Activated CD8-positive, alpha-beta memory T cell treated with anti-CD3 and anti-CD28 coated beads for 24 hours (primary cell): ENCODE measurements around the gene NSG1.

ENCODE experiments used
- DNase-seq: peaks from one replicate; pipeline ENCODE4 v3.0.0-alpha.2; 2020

NSG1 gene

DNA sequence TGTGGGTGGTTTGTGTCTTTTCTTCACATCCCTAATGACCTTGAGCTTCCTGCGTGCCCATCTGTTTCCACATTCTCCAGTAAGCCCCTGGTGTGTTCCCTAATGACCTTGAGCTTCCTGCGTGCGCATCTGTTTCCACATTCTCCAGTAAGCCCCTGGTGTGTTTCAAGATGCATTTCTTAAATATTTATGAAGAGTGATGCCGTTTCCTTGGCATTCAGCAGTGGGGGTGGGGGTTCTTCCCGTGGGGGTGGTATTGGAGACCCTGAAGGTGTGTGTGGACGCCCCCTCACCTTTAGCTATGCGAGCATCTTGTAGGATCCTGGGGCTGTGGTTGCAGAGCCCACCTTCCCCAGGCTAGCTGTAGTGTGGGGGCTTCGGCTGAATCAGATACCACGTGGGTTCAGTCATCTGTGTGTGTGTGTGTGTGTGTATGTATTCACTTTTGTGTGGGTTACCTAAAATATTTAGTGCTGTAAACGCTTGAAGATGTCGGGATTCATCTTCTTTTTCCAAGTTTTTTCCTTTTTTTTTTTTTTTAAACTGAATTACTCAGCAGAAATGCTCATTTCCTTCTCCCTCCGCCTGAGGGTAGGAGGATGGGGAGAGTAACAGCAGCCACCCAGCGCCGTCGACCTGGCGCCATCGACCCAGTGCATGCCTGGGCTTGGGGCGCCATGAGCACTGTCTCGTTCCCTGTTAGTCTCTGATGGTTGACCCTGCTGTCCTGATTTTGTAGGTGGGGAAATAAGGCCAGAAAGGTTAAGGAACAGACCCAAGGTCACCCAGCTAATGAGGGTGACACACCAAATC is 9.9 kb downstream of the NSG1 start:
- DNase-seq: no peak

DNA sequence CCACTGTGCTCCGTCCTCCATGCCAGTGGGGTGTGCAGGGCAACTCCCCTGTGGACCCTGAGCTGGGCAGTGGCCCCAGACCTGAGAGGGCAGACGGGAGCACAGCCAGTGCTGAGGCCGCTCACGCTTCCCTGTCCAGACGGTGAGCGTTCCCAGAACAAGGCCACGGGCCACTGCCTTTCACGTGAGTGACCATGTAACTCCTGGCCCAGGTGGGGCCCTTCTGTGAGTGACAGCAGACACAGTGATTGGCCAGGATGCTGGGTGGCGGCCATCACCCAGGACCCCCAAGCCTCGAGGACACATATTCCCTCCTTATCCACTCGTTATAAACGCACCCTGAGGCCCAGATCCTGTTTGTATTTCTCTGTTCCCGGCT is 10.5 kb downstream of the NSG1 start:
- no peak for DNase-seq

DNA sequence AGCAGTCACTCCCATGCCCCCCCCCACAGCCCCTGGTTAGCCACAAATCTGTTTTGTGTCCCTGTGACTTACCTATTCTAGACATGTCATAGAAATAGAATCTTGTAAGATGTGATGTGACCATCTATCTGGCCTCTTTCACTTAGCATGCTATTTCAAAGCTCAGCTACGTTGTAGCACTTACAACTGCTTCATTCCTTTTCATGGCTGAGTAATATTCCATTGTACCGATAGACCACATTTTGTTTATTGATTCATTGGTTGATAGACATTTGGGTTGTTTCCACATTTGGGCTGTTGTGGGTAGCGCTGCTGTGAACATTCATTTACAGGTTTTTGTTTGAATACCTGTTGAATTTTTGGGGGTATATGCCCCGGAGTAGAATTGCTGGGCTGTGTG is 11.5 kb downstream of the NSG1 start:
- no peak for DNase-seq

DNA sequence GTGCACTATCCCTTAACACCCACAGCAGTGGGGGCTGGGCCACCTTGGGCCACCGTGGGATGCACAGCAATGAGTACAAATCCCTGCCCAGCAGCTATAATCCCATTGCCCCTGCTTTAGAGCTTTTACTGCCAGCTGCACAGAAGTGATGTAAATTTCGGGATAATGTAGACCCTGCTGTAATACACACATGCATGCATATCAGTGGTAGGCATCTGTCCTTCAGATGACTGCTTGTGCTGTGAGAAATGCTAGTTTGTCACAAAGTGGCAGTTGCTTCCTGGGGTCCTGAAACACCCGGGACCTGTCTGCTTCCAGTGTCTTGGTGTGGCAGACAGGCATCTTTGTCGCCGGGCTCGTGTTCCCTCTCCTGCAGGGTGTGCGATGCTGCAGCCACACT is 14.1 kb downstream of the NSG1 start:
- DNase-seq: no peak

DNA sequence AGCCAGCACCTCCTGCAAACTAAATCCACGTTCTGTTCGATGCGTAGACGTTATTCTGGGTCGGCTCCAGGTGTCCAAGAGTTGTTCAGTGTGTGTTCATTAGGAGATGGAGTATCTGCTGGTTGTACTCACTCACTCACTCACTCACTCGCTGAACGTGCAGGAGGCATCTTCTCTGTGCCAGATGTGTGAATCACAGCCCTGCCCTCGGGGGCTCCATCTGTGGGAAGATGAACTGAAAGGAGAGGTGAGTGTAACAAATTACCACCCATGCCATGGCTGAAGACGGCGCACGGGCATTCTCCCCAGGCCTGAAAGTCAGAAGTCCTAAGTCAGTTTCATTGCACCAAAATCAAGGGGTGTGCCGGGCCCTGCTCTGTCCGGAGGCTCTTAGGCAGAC is 16.1 kb downstream of the NSG1 start:
- DNase-seq: no peak

DNA sequence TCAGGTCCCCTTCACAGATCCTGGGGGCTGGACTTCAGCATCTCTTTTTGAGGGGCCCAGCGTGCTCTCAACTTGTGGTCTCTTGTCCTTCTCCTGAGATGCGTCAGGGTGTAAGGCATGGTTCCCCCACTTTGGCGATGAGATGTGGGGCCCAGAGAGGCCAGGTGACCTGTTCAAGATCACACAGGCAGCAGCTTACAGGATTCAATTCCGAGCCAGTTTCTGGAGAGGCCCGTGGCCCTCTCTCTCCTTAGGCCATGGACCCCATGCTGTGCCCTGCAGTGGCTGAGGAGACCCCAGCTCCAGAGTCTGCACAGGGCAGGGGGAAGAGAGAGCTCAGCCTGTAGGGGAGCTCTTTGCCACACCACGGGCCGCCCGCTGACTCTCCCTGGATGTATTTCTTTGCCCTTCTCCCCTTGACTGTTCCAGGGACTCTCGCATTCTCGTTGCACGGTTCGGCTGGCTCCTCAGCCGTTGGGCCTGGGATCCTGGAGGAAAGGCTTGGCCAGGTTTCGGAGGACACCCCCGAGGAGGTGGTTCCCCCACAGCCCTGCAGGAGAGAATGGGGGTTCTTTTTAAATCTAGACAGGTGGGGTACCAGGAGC is 18.6 kb downstream of the NSG1 start:
- no peak for DNase-seq

DNA sequence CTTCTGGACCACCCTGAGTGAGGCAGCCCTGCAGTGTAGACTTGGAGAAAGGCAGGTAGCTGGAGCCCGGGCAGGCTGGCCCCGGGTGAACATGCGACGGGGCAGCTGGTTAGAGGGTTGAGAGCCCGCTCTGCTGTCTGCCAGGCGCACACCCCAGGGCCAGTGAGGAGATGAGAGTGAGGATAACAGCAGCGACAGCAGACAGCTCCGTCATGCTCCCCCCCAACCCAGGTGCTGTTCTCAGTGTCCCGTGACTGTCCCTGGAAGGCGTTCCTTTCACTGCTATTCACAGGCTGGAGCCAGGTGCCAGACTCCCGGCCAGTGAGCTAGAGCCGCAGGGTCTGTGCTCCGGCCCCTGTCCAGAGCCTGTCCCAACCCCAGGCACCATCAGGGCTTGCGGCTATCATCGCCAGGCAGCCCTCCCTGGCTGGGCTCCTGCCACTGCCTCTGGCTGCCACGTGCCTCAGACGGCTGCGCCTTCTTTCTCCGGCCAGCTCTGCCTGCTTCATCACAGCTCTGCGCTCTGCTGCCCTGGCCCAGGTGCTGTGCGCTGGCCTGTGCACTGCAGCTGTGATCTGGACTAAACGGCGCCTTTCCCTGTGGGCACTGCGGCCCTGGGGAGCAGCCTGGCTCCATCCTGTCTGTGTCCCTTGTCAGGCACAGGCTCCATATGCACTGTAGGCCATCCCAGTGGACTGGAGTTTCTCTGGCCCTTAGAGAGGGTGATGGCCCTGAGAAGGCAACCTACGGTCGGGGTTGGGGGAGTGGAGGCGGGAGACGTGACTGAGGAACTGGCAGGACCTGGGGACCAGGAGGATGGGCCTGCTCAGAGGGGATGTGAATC is 19.8 kb downstream of the NSG1 start:
- DNase-seq: no peak

DNA sequence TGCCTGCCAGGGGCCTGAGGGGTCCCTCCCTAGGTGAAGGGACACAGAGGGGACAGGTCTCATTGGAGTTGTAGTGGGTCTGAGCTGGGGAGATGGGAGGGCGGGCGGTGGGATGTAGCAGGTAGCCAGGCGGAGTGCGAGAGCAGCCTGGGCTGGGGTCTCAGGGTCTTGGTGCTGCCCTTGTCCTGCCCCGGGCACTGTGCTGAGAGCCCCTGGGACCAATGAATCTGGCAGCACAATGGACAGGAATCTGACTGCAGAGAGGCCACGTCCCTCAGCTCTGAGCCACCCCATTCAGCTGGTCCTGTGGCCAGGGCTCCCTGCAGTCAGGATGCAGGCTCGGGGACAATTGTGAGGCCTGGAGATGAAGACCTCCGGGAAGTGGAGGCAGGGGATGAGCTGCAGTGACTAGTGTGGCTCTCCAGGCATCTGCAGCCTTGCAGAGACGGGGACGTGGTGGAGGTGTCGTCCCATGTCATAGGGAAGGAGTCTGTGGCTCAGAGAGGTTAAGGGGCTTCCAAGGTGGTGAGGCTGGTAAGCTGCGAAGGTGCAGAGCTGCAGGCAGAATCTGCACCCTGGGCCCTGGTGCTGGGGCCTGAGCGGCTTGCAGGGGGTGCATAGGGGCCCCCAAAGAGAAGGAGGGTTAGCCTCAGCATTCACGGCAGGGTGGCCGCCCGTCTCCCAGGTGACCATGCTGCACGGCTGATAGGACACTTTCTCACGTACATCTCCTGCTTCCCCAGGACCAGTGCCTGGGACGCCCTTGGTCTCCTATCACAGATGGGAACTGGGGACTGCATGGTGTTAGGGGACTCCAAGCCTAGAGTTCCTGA is 20.6 kb downstream of the NSG1 start:
- DNase-seq: no peak

DNA sequence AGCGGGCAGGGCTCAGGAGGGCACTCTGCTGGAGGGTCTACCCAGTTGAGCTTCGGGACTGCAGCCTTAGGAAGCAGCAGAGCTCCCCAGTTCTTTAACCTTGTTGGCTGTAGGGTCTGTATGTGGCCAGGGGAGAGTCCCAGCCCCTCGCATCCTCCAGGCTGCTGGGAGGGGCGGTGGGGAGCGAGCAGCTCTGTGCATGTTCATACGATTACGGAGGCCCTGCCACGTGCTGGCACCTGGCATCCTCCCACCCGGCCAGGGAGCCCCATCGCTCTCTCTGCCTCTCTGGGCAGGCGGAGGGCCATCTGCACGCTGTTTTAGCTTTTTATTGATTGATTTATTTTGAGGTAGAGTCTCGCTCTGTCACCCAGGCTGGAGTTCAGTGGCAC is 21.2 kb downstream of the NSG1 start:
- DNase-seq: no peak

DNA sequence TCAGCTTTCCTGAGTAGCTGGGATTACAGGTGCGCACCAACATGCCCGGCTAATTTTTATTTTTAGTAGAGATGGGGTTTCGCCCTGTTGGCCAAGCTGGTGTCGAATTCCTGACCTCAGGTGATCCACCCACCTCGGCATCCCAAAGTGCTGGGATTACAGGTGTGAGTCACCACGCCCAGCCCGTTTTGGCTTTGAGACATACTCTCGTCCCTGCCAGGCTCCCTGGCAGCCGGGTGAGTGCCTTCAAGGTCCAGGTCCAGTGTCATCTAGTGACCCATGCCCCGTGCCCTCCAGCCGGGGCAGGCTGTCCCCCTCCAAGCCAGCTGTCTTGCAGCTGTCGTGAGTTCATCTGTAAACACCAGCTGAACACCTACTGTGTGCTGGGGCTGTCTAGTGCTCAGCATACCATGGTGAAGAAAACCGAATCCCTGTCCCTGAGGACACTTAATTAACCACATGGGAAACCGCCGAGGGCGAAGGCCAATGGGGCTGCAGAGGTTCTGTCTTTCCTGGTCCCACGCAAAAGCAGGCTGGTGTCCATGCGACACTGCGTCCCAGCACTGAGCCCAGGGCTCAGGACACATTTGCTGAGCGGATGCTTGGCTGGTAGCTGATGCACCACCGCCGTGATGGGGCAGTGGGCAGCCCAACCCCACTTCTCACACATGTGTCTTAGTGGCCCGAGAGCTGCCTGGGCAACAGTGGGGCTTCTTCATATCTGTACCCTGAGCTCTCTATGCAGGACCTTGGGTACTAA is 21.9 kb downstream of the NSG1 start:
- no peak for DNase-seq

DNA sequence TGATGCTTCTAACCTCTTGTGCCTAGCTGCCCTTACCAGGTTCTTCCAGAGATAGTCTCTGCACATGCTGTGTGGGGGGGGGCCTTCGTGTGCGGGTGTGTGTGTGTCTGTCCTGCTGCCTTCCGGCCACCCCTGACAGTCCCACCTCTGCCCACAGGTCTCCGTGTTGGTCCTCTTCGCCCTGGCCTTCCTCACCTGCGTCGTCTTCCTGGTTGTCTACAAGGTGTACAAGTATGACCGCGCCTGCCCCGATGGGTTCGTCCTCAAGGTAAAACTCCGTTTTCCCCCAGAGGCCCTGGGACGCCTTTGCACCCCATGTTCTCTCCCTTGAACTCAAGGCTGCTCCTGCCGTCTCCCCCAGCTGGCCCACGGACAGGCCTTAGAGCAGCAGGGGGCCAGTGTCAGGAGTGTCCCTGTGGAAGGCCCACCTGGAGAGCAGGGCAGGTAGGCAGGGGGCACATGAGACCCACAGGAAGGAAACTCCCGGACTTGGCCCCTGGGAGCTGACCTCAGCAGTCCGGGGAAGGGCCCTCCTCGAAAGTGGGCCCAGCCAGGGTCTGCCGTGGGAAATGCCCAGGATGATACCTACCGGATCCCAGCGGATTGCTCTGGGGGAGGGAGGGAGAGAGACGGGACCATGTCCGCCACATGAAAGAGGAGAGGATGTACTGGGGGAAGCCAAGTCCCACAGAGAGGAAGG is 22.7 kb downstream of the NSG1 start:
- DNase-seq: no peak

DNA sequence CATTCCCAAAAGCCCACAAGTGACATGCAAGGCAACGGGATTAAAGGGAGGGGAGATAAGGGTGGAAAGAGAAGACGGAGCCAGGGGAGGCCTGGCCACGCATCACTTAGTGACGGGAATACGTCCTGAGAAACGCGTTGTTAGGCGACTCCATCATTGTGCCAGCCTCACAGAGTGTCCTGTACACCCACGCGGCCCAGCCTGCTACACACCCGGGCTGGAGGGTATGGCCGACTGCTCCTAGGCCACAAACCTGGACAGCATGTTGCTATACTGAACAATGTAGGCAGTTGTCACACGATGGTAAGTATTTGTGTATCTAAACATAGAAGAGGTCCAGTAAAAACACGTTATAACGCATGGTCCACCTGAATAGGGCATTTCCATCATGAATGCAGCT is 23.4 kb downstream of the NSG1 start:
- DNase-seq: no peak

DNA sequence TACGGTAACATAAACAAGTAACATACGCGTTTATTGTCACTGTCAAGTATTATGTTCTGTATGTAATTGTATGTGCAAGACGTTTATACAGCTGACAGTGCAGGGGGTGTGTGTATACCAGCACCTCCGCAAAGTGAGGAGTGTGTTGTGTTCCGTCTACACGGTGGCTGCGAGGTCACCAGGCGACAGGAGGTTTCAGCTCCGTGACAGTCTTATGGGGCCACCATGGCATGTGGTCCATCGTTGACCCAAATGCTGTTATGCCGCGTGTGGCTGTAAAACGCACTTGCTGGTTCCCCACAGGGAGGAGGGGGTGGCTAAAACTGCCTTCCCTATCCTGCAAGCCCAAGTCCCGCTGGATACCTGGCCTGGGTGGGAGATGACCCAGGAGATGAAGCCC is 25.0 kb downstream of the NSG1 start:
- no peak for DNase-seq

DNA sequence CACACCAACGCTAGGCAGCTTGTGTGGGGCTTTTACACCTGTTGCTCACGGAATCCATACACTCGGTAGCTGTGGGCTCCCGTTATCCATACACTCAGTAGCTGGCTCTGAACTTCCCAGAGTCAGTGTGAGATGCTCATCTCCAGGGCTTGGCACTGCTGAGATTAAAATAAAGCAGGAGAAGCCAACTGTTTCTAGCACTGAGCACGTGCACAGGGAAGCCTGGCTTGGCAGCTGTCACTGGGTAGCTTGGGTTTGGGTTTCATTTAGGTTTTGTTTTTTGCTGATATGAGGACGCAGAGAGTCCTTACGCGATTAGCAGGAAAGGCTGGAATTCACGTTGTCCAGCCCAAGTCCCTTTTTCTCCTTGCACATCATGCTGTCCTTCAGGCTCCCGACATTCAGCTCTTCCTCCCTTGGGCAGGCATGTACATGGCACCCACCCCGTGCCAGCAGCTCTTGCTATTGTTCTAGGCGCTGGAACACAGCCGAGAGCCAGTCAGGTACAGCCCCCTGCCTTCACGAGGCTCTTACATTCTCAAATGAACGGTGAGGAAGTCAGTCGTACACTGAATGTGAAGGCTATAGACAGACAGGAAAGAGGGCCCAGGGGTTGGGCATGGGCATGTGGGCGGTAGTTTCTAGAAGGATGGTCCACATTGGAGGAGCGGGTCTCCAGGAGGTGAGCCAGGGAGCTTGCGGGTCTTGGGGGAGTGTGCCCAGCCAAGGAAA is 25.9 kb downstream of the NSG1 start:
- DNase-seq: no peak

DNA sequence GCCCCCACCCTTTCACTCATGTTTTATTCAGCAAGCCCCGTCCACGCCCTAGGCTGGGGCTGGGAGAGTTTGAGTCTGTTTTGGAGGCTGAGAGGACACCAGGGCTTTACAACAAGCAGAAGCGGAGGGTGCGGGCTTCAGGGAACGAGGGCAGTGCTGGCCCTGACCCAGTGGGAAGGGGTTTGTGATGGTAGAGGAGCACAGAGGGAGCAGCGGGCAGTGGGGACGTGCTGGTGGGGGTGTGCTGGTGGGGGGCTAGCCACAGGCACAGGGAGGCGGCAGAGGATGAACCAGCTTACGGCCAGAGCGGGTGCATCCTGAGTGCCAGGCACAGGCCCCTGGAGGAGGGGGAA is 26.4 kb downstream of the NSG1 start:
- DNase-seq: no peak

DNA sequence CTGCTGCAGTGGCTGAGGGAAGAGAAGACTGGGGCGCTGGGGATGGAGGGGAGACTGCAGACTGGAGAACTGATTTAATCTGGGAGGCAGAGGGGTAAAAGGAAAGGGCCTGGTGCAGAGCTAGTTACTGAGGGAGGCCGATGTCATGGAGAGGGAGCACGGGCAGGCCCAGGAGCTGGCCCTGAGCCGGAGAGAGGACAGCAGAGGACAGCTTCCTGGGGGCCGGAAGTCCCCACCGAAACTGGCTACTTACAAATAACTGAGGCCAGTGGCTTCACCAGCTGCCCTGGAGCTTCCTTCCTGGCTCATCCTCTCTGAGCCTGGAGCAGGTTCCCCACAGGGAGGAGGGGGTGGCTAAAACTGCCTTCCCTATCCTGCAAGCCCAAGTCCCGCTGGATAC is 26.9 kb downstream of the NSG1 start:
- DNase-seq: no peak

DNA sequence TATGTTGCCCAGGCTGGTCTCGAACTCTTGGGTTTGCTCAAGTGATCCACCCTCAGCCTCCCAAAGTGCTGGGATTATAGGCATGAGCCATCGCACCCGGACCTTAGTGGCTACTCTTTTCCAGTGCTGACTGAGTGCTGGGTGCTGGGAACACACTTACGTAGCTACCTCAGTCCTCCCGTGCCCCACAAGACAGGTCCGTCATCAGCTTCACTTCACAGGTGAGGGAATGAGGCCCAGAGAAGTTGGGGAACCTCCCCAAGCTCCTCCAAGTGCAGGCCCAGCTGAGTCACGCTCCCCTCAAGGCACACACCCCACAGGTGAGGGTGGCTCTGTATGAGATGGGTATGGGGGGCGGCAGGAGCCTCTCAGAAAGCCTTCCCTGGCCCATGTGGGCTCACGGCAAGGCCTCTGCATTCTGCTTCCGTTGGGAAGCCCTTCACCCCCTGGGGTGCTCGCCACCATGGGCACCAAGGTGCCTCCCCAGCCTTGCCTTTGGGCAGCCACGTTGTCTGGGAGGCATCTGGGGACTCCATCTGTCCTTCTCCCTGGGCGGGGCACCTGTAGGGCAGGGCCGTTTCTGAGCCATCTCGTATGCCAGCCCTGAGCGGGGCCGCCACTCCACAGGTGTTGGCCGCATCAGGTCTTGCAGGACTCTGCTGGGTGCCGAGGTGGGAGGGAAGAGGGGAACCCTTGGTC is 28.4 kb downstream of the NSG1 start:
- DNase-seq: no peak

DNA sequence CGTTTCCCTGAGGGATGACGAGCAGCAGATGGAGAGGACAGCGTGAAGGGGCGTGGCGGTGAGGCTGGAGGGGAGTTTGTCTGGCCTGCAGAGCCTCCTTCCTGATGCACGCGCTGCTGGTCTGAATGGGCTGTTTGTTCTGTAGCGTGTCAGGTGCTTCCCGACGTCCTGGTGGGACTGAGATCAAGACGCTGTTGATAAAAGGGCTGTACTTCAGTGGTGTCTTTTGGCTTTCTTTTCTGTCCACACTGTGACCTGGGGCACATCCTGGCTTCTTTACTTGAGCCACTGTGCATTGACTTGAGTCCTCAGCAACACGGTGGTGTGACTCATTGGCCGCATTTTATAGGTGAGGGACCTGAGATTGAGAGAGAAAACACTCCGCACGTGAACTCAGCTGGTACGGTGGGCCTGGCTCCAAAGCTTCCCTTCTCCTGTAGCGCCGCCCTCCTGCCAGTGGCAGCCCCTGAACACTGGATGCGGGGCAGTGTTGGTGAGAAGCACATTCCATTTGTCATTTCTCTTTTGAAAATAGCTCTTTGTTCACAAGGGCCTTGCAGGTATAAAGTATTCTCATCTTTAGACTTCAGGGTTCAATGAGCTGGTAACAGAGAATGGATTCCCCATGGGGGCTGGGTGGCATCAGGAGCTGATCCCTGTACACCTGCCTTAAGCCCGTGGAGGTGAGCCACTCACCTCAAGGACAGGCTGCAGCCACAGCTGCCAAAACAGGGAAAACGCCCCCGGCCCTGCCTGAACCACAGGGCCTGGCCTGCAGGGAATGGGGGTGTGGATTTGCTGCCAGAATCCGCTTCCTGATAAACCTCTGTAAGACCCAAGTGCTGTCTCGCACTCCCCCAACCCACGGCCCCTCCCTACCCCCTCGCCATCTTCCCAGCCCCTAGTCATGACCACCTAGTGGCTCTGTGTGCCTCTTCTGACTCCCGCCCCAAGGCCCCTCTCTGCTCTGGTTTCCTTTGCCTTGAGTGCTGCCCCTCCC is 29.2 kb downstream of the NSG1 start:
- DNase-seq: no peak

DNA sequence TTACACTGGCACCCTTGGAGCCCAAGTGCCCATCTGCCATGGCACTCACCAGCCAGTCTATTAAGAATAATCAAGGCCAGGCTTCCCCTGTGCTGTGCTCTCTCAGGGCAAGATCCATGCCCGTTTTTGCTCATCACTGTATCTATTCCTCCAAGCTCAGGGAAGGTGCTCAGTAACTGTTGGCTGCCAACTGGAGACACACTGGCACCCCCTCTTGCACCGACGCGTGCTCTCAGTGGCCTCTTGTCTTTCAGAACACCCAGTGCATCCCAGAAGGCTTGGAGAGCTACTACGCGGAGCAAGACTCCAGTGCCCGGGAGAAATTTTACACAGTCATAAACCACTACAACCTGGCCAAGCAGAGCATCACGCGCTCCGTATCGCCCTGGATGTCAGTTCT is 30.1 kb downstream of the NSG1 start:
- DNase-seq: no peak
